Fibroblast of the aortic adventitia (primary cell): Measurements from ENCODE around the gene RARS1. TPM values are rescaled to one million over a fixed set of nuclear protein-coding genes. Genes with fewer than 3 reads are reported as not detected.
A peak's percentile ranks its signal among the peaks of the same experiment; 100 is the strongest.

Experiments used
- DNase-seq: peaks from one replicate; pipeline ENCODE4 v3.0.0-alpha.2; 2010; ENCODE audit warnings: low read depth
- H3K4me3 ChIP-seq: 2 replicates; pipeline ENCODE4 v1.5.1; 2011; ENCODE audit warnings: low read depth, mild to moderate bottlenecking, control low read depth, low read length, moderate library complexity
- total RNA-seq: library from RNA; depleted of rRNA; stranded (reverse); fragments of >200 nt; gene quantifications from 2 replicates; pipeline ENCODE4 v1.2.3, GENCODE V29; 2012; ENCODE audit warnings: low replicate concordance
- TF ChIP-seq, protein P1 (sequence below): IDR thresholded peaks from 2 replicates; pipeline ENCODE4 v1.5.1; 2011; ENCODE audit warnings: mild to moderate bottlenecking, low read length, control low read depth, inconsistent platforms; ENCODE audit not compliant: insufficient read depth

RARS1 gene
- total RNA-seq, 1 donor, result 165 TPM

- no peak for DNase-seq
- TF ChIP-seq, protein P1, sequence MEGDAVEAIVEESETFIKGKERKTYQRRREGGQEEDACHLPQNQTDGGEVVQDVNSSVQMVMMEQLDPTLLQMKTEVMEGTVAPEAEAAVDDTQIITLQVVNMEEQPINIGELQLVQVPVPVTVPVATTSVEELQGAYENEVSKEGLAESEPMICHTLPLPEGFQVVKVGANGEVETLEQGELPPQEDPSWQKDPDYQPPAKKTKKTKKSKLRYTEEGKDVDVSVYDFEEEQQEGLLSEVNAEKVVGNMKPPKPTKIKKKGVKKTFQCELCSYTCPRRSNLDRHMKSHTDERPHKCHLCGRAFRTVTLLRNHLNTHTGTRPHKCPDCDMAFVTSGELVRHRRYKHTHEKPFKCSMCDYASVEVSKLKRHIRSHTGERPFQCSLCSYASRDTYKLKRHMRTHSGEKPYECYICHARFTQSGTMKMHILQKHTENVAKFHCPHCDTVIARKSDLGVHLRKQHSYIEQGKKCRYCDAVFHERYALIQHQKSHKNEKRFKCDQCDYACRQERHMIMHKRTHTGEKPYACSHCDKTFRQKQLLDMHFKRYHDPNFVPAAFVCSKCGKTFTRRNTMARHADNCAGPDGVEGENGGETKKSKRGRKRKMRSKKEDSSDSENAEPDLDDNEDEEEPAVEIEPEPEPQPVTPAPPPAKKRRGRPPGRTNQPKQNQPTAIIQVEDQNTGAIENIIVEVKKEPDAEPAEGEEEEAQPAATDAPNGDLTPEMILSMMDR, result no peak
- no peak overlapping the region for H3K4me3 ChIP-seq
Observed at GRCh38 chr5:168464641-168465040, 21.6 kb upstream of the RARS1 start.

- no peak overlapping the region for H3K4me3 ChIP-seq
- TF ChIP-seq, protein P1, result no peak
- no peak for DNase-seq
Observed at GRCh38 chr5:168467755-168468330, 18.4 kb upstream of the RARS1 start.

- TF ChIP-seq, protein P1, result no peak
Observed at GRCh38 chr5:168468836-168469235, 17.4 kb upstream of the RARS1 start.

GRCh38 chr5:168469816-168470215 is 16.5 kb upstream of the RARS1 start:
- TF ChIP-seq, protein P1, result no peak
- no peak for DNase-seq
- no peak overlapping the region for H3K4me3 ChIP-seq

More at GRCh38 chr5:168468836-168469235, 17.4 kb upstream of the RARS1 start:
- no peak overlapping the region for H3K4me3 ChIP-seq
- DNase-seq, result peak; percentile 64

DNA sequence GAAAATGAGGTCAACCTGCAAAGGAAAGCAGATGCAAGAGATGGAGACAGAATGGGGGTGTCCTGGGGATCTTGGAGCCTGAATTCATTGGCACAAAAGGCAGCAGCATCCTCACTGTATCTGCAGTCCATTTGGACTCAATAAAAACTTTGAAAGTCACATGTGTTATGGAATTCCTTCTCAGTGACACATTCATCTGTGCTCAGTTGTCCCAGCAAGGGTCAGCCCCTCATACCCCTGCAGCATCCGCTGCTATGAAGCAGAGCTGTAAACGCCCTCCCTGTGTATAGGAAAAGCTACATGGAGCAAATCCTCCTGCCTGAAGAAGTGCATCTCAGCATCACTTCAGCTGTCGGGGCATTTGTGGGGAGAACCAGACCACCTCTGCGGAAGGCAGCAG is 14.5 kb upstream of the RARS1 start:
- peak; percentile 11 for DNase-seq
- H3K4me3 ChIP-seq, result no peak overlapping the region

GRCh38 chr5:168472329-168472728 is 13.9 kb upstream of the RARS1 start:
- H3K4me3 ChIP-seq, result no peak overlapping the region
- TF ChIP-seq, protein P1, result peak; percentile 63
- peak; percentile 91 for DNase-seq

More for the DNA sequence above, 14.5 kb upstream of the RARS1 start:
- TF ChIP-seq, protein P1, result no peak

- H3K4me3 ChIP-seq, result no peak overlapping the region
- DNase-seq, result no peak
- TF ChIP-seq, protein P1, result no peak
Observed at GRCh38 chr5:168474319-168474718, 12.0 kb upstream of the RARS1 start.
